Measurements from ENCODE around the gene SMNDC1. TPM values are rescaled to one million over a fixed set of nuclear protein-coding genes. Genes with fewer than 3 reads are reported as not detected.

SMNDC1 gene
- total RNA-seq, 5 donors from 2014 or later (not counting 1 experiment from before 2014, with no cell fraction given): 33.5 to 42.2 (median 34.1) TPM

- 80% methylated on average over 1 of the region's 5 CpGs for WGBS (ENCODE audit: insufficient coverage)
- Histone ChIP-seq H3K36me3 (ENCODE audit: control insufficient read depth in 2 of 2, extremely low read depth in 1 of 2, insufficient read depth in 1 of 2, low read length in 1 of 2) (no peaks in the 10 kb centered on the region), H3K27ac (ENCODE audit: low read length) (no peak overlapping the region), H3K27me3 (replicated peaks in 1 of 2; ENCODE audit: control insufficient read depth in 2 of 2, extremely low read depth in 1 of 2, insufficient read depth in 2 of 2, low read length in 1 of 2) (peaks cover 0 to 8% of the 10 kb centered on the region in 2 experiments), H3K9me3 (no peaks in the 10 kb centered on the region), H3K4me3 (ENCODE audit: control insufficient read depth in 1 of 2, extremely low read depth in 1 of 2, low read length in 1 of 2) (no peak overlapping the region), H3K4me1 (ENCODE audit: control insufficient read depth in 1 of 2, extremely low read depth in 1 of 2, insufficient read depth in 2 of 2, low read length in 2 of 2) (no peaks in the 10 kb centered on the region)
- DNase-seq (no peak), ATAC-seq (replicated peaks in 1 of 4) (no peak)
- H3K9me3 Mint-ChIP-seq: no peaks in the 10 kb centered on the region
- H3K27ac Mint-ChIP-seq: no peak overlapping the region
- CTCF ChIA-PET: interaction anchor here in 1 of 2 donors (0.6 kb wide), 1 partner anchor 252 kb away, joined by 4 read pairs; no protein-coding TSS in a partner anchor
- H3K4me3 Mint-ChIP-seq: no peak overlapping the region
- H3K36me3 Mint-ChIP-seq: no peaks in the 10 kb centered on the region
- H3K27me3 Mint-ChIP-seq: peaks cover 0 to 2% of the 10 kb centered on the region in 2 donors
- H3K4me1 Mint-ChIP-seq: no peaks in the 10 kb centered on the region
- POLR2A ChIA-PET: no interaction called here
Measured at GRCh38 chr10:110343947-110344346, 39.2 kb upstream of the SMNDC1 start.

- no peak for ATAC-seq (replicated peaks in 1 of 4)
- Histone ChIP-seq H3K9me3 (no peaks in the 10 kb centered on the region), H3K27ac (ENCODE audit: low read length) (no peak overlapping the region), H3K4me3 (ENCODE audit: control insufficient read depth in 1 of 2, extremely low read depth in 1 of 2, low read length in 1 of 2) (no peak overlapping the region), H3K4me1 (ENCODE audit: control insufficient read depth in 1 of 2, extremely low read depth in 1 of 2, insufficient read depth in 2 of 2, low read length in 2 of 2) (peaks cover 0 to 3% of the 10 kb centered on the region in 2 experiments), H3K27me3 (replicated peaks in 1 of 2; ENCODE audit: control insufficient read depth in 2 of 2, extremely low read depth in 1 of 2, insufficient read depth in 2 of 2, low read length in 1 of 2) (peaks cover 0 to 8% of the 10 kb centered on the region in 2 experiments), H3K36me3 (ENCODE audit: control insufficient read depth in 2 of 2, extremely low read depth in 1 of 2, insufficient read depth in 1 of 2, low read length in 1 of 2) (no peaks in the 10 kb centered on the region)
- H3K9me3 Mint-ChIP-seq: no peaks in the 10 kb centered on the region
- 100% methylated on average over 1 of the region's 6 CpGs for WGBS (ENCODE audit: insufficient coverage)
- ChIA-PET CTCF (interaction anchor here (0.6 to 1.0 kb wide), 3 partner anchors 13 to 1782 kb away, joined by 4 to 8 read pairs (median 5); no protein-coding TSS in a partner anchor), POLR2A (no interaction called here)
- DNase-seq: no peak
- H3K4me1 Mint-ChIP-seq: peaks cover 0 to 3% (median 1%) of the 10 kb centered on the region in 3 donors
- H3K27ac Mint-ChIP-seq: no peak overlapping the region
- no peak overlapping the region for H3K4me3 Mint-ChIP-seq
- no peaks in the 10 kb centered on the region for H3K36me3 Mint-ChIP-seq
- peaks cover 0 to 2% of the 10 kb centered on the region in 2 donors for H3K27me3 Mint-ChIP-seq
Measured at GRCh38 chr10:110340816-110341215, 36.1 kb upstream of the SMNDC1 start.

GRCh38 chr10:110340122-110340521 lies 35.4 kb upstream of the SMNDC1 start:
- ATAC-seq (replicated peaks in 1 of 4) (no peak), DNase-seq (no peak)
- peaks cover 0 to 8% of the 10 kb centered on the region in 2 experiments for H3K27me3 ChIP-seq (replicated peaks in 1 of 2; ENCODE audit: control insufficient read depth in 2 of 2, extremely low read depth in 1 of 2, insufficient read depth in 2 of 2, low read length in 1 of 2)
- Mint-ChIP-seq H3K4me3 (no peak overlapping the region), H3K27ac (no peak overlapping the region), H3K9me3 (no peaks in the 10 kb centered on the region), H3K4me1 (peaks cover 4 to 10% (median 8%) of the 10 kb centered on the region in 3 donors), H3K36me3 (no peaks in the 10 kb centered on the region), H3K27me3 (peaks cover 0 to 2% of the 10 kb centered on the region in 2 donors)
- WGBS (ENCODE audit: insufficient coverage): 75% methylated on average over 2 of the region's 4 CpGs
- no peak overlapping the region for H3K4me3 ChIP-seq (ENCODE audit: control insufficient read depth in 1 of 2, extremely low read depth in 1 of 2, low read length in 1 of 2)
- H3K27ac ChIP-seq (ENCODE audit: low read length): no peak overlapping the region
- CTCF ChIA-PET: no interaction called here
- POLR2A ChIA-PET: no interaction called here
- H3K9me3 ChIP-seq: no peaks in the 10 kb centered on the region
- peaks cover 0 to 5% of the 10 kb centered on the region in 2 experiments for H3K4me1 ChIP-seq (ENCODE audit: control insufficient read depth in 1 of 2, extremely low read depth in 1 of 2, insufficient read depth in 2 of 2, low read length in 2 of 2)
- no peaks in the 10 kb centered on the region for H3K36me3 ChIP-seq (ENCODE audit: control insufficient read depth in 2 of 2, extremely low read depth in 1 of 2, insufficient read depth in 1 of 2, low read length in 1 of 2)

GRCh38 chr10:110337906-110338305 lies 33.2 kb upstream of the SMNDC1 start:
- WGBS (ENCODE audit: insufficient coverage): no CpG with 5 or more reads among the region's 3 CpGs
- Histone ChIP-seq H3K36me3 (ENCODE audit: control insufficient read depth in 2 of 2, extremely low read depth in 1 of 2, insufficient read depth in 1 of 2, low read length in 1 of 2) (no peaks in the 10 kb centered on the region), H3K9me3 (no peaks in the 10 kb centered on the region), H3K27me3 (replicated peaks in 1 of 2; ENCODE audit: control insufficient read depth in 2 of 2, extremely low read depth in 1 of 2, insufficient read depth in 2 of 2, low read length in 1 of 2) (peaks cover 0 to 5% of the 10 kb centered on the region in 2 experiments), H3K27ac (ENCODE audit: low read length) (no peak overlapping the region), H3K4me1 (ENCODE audit: control insufficient read depth in 1 of 2, extremely low read depth in 1 of 2, insufficient read depth in 2 of 2, low read length in 2 of 2) (peaks cover 0 to 5% of the 10 kb centered on the region in 2 experiments), H3K4me3 (ENCODE audit: control insufficient read depth in 1 of 2, extremely low read depth in 1 of 2, low read length in 1 of 2) (no peak overlapping the region)
- H3K27ac Mint-ChIP-seq: no peak overlapping the region
- H3K9me3 Mint-ChIP-seq: no peaks in the 10 kb centered on the region
- H3K4me3 Mint-ChIP-seq: no peak overlapping the region
- DNase-seq: no peak
- H3K36me3 Mint-ChIP-seq: no peaks in the 10 kb centered on the region
- ATAC-seq (replicated peaks in 1 of 4): no peak
- no peaks in the 10 kb centered on the region for H3K27me3 Mint-ChIP-seq
- ChIA-PET POLR2A (no interaction called here), CTCF (interaction anchor here in 1 of 2 donors (0.5 kb wide), 1 partner anchor 169 kb away, joined by 4 read pairs; no protein-coding TSS in a partner anchor)
- peaks cover 5 to 12% (median 11%) of the 10 kb centered on the region in 3 donors for H3K4me1 Mint-ChIP-seq

- ATAC-seq (replicated peaks in 1 of 4): no peak
- CTCF ChIA-PET: no interaction called here
Measured at GRCh38 chr10:110337401-110337800, 32.7 kb upstream of the SMNDC1 start.

GRCh38 chr10:110336111-110336721 lies 31.5 kb upstream of the SMNDC1 start:
- H3K27me3 ChIP-seq (replicated peaks in 1 of 2; ENCODE audit: control insufficient read depth in 2 of 2, extremely low read depth in 1 of 2, insufficient read depth in 2 of 2, low read length in 1 of 2): peaks cover 0 to 3% of the 10 kb centered on the region in 2 experiments
- no peak overlapping the region for H3K27ac ChIP-seq (ENCODE audit: low read length)
- CTCF ChIA-PET: interaction anchor here in 1 of 2 donors (0.6 kb wide), 1 partner anchor 260 kb away, joined by 3 read pairs; no protein-coding TSS in a partner anchor
- H3K4me1 ChIP-seq (ENCODE audit: control insufficient read depth in 1 of 2, extremely low read depth in 1 of 2, insufficient read depth in 2 of 2, low read length in 2 of 2): peaks cover 0 to 5% of the 10 kb centered on the region in 2 experiments
- 67% methylated on average over 3 of the region's 10 CpGs for WGBS (ENCODE audit: insufficient coverage)
- Mint-ChIP-seq H3K36me3 (no peaks in the 10 kb centered on the region), H3K9me3 (no peaks in the 10 kb centered on the region), H3K27ac (no peak overlapping the region), H3K4me3 (no peak overlapping the region), H3K27me3 (no peaks in the 10 kb centered on the region), H3K4me1 (peaks cover 5 to 12% (median 11%) of the 10 kb centered on the region in 3 donors)
- no peak overlapping the region for H3K4me3 ChIP-seq (ENCODE audit: control insufficient read depth in 1 of 2, extremely low read depth in 1 of 2, low read length in 1 of 2)
- DNase-seq: no peak
- no peaks in the 10 kb centered on the region for H3K9me3 ChIP-seq
- H3K36me3 ChIP-seq (ENCODE audit: control insufficient read depth in 2 of 2, extremely low read depth in 1 of 2, insufficient read depth in 1 of 2, low read length in 1 of 2): no peaks in the 10 kb centered on the region
- no peak for ATAC-seq (replicated peaks in 1 of 4)
- POLR2A ChIA-PET: interaction anchor here in 1 of 2 donors (0.6 kb wide), 1 partner anchor 16 kb away, joined by 3 read pairs; no protein-coding TSS in a partner anchor

More at GRCh38 chr10:110337401-110337800, 32.7 kb upstream of the SMNDC1 start:
- POLR2A ChIA-PET: no interaction called here
- H3K27ac Mint-ChIP-seq: no peak overlapping the region
- Histone ChIP-seq H3K27ac (ENCODE audit: low read length) (no peak overlapping the region), H3K4me1 (ENCODE audit: control insufficient read depth in 1 of 2, extremely low read depth in 1 of 2, insufficient read depth in 2 of 2, low read length in 2 of 2) (peaks cover 0 to 5% of the 10 kb centered on the region in 2 experiments), H3K4me3 (ENCODE audit: control insufficient read depth in 1 of 2, extremely low read depth in 1 of 2, low read length in 1 of 2) (no peak overlapping the region), H3K36me3 (ENCODE audit: control insufficient read depth in 2 of 2, extremely low read depth in 1 of 2, insufficient read depth in 1 of 2, low read length in 1 of 2) (no peaks in the 10 kb centered on the region), H3K27me3 (replicated peaks in 1 of 2; ENCODE audit: control insufficient read depth in 2 of 2, extremely low read depth in 1 of 2, insufficient read depth in 2 of 2, low read length in 1 of 2) (peaks cover 0 to 3% of the 10 kb centered on the region in 2 experiments), H3K9me3 (no peaks in the 10 kb centered on the region)
- WGBS (ENCODE audit: insufficient coverage): 80% methylated on average over 2 of the region's 4 CpGs
- no peak overlapping the region for H3K4me3 Mint-ChIP-seq
- H3K36me3 Mint-ChIP-seq: no peaks in the 10 kb centered on the region
- H3K27me3 Mint-ChIP-seq: no peaks in the 10 kb centered on the region
- H3K9me3 Mint-ChIP-seq: no peaks in the 10 kb centered on the region
- H3K4me1 Mint-ChIP-seq: peaks cover 5 to 12% (median 11%) of the 10 kb centered on the region in 3 donors
- DNase-seq: no peak
